Smooth muscle cell (in vitro differentiated cells): Measurements from ENCODE around the gene RNU6-9. TPM values are rescaled to one million over a fixed set of nuclear protein-coding genes. Genes with fewer than 3 reads are reported as not detected.

Experiments used
- DNase-seq: peaks from one replicate; lab custom pipeline; 2025; ENCODE audit not compliant: unreplicated experiment; lab: John Stamatoyannopoulos, UW
- H2AFZ ChIP-seq: fragments of 200-600 bp; sonication (generic); 2 replicates; pipeline ENCODE4 v1.6.0; 2016; ENCODE audit warnings: antibody characterized with exemption, low read depth, mild to moderate bottlenecking
- H3F3A ChIP-seq: fragments of 200-600 bp; sonication (generic); 2 replicates; pipeline ENCODE4 v1.6.0; 2017; ENCODE audit warnings: antibody characterized with exemption, low read depth
- H3K27ac ChIP-seq: fragments of 200-600 bp; sonication (generic); 2 replicates; pipeline ENCODE4 v1.5.1; 2016; ENCODE audit warnings: low read depth, mild to moderate bottlenecking
- H3K27me3 ChIP-seq: fragments of 200-600 bp; sonication (generic); 2 replicates; pipeline ENCODE4 v1.6.1; 2016; ENCODE audit warnings: low read depth, mild to moderate bottlenecking
- H3K36me3 ChIP-seq: fragments of 200-600 bp; sonication (generic); 2 replicates; pipeline ENCODE4 v1.5.1; 2016; ENCODE audit warnings: low read depth
- H3K4me1 ChIP-seq: fragments of 200-600 bp; sonication (generic); 2 replicates; pipeline ENCODE4 v1.5.1; 2016; ENCODE audit warnings: low read depth
- H3K4me2 ChIP-seq: fragments of 200-600 bp; sonication (generic); 2 replicates; pipeline ENCODE4 v1.6.0; 2016; ENCODE audit warnings: mild to moderate bottlenecking
- H3K4me3 ChIP-seq: fragments of 200-600 bp; sonication (generic); 2 replicates; pipeline ENCODE4 v1.5.1; 2016; ENCODE audit warnings: mild to moderate bottlenecking
- H3K79me2 ChIP-seq: fragments of 200-600 bp; sonication (generic); 2 replicates; pipeline ENCODE4 v1.6.0; 2016; ENCODE audit warnings: low read depth, mild to moderate bottlenecking
- H3K9ac ChIP-seq: fragments of 200-600 bp; sonication (generic); 2 replicates; pipeline ENCODE4 v1.6.0; 2016; ENCODE audit warnings: low read depth
- H3K9me3 ChIP-seq: fragments of 200-600 bp; sonication (generic); replicated peaks from 2 replicates; pipeline ENCODE4 v1.5.1; 2016; ENCODE audit warnings: low read depth
- H4K20me1 ChIP-seq: fragments of 200-600 bp; sonication (generic); 2 replicates; pipeline ENCODE4 v1.6.0; 2016; ENCODE audit warnings: low read depth
- WGBS: methylation state at CpG from one replicate; pipeline ENCODE4 v1.1.7; 2016; ENCODE audit warnings: low lambda C conversion rate; 5-methylcytosine and 5-hydroxymethylcytosine counted together
- polyA plus RNA-seq: library from polyadenylated mRNA; unstranded; fragments of >200 nt; fragmentation: Nextera tagmentation; extraction: Ambion mirVana; gene quantifications from 2 replicates; pipeline ENCODE4 v1.2.1, GENCODE V29; 2016
- total RNA-seq: library from RNA; depleted of rRNA; stranded (reverse); fragments of >200 nt; gene quantifications from 2 replicates; pipeline ENCODE4 v1.2.3, GENCODE V29; 2014
- TF ChIP-seq, protein P1 (sequence below): fragments of 200-600 bp; sonication (generic); IDR thresholded peaks from 2 replicates; pipeline ENCODE4 v1.5.1; 2017; ENCODE audit warnings: borderline replicate concordance, mild to moderate bottlenecking, antibody characterized with exemption; ENCODE audit not compliant: insufficient read depth, poor library complexity, severe bottlenecking

RNU6-9 gene
- total and polyA plus RNA-seq, 2 experiments from 2014 or later: not detected

DNA sequence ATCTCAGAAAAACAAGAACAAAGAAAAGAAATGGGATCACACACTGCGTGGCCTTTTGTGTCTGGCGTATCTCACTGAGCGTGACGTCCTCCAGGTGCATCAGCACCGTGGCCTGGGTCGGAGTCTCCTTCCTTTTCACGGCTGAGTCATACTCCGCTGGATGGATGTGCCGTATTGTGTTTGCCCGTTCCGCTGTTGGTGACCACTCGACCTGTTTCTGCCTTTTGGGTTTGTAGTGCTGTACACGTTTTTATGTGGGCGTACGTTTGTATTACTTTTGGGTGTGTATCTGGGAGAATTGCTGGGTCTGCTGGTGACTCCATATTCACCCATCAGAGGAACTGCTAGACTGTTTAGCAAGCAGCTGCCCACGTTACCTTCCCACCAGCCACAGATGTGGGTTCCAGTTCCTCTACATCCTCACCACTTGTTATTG is 44.0 kb downstream of the RNU6-9 start:
- peak overlapping the region; percentile 19 for H3K27ac ChIP-seq
- DNase-seq: no peak
- no peaks in the 10 kb centered on the region for H3K9me3 ChIP-seq
- no peak overlapping the region for H3K4me3 ChIP-seq
- TF ChIP-seq, protein P1, sequence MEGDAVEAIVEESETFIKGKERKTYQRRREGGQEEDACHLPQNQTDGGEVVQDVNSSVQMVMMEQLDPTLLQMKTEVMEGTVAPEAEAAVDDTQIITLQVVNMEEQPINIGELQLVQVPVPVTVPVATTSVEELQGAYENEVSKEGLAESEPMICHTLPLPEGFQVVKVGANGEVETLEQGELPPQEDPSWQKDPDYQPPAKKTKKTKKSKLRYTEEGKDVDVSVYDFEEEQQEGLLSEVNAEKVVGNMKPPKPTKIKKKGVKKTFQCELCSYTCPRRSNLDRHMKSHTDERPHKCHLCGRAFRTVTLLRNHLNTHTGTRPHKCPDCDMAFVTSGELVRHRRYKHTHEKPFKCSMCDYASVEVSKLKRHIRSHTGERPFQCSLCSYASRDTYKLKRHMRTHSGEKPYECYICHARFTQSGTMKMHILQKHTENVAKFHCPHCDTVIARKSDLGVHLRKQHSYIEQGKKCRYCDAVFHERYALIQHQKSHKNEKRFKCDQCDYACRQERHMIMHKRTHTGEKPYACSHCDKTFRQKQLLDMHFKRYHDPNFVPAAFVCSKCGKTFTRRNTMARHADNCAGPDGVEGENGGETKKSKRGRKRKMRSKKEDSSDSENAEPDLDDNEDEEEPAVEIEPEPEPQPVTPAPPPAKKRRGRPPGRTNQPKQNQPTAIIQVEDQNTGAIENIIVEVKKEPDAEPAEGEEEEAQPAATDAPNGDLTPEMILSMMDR: no peak
- H3K27me3 ChIP-seq: no peaks in the 10 kb centered on the region
- H4K20me1 ChIP-seq: peaks cover 86% of the 10 kb centered on the region
- no peaks in the 10 kb centered on the region for H3K36me3 ChIP-seq
- H3K4me1 ChIP-seq: peaks cover 11% of the 10 kb centered on the region
- peaks cover 100% of the 10 kb centered on the region for H3K79me2 ChIP-seq
- WGBS: 76% methylated on average over 16 of the region's 16 CpGs
- H3K9ac ChIP-seq: no peak overlapping the region
- no peak overlapping the region for H3K4me2 ChIP-seq
- H3F3A ChIP-seq: peaks cover 11% of the 10 kb centered on the region
- H2AFZ ChIP-seq: no peak overlapping the region

DNA sequence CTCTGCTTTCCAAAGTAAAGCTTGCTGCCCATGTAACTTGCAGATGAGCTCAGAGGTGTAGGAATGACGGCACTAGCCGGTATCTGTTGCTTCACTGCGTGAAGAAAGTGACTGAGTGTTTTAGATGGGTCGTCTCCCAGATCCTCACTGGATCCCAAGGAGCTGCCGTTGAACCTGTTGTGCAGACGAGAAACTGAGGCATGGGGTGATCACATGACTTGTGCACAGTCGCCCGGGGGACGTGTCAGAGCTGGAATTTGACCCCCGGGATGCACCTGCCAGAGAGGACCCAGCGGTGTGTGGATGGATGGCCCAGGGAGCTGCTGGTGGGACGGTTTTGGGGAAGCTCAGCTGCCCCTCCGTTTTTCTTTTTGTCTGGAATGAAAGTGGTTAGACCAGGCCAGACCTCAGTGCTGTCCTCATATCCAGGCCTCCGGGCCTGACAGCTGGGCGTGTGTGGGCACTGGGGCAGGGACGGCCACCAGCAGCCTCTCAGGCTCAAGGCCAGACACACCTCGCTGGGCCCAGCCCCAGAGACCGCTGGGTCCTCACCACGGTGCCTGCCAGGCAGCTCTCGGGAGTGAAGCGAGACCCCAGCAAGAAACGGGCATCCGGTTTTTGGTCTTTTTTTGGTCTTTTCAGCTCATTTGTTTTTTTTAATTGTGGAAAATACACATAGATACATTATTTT is 45.1 kb downstream of the RNU6-9 start:
- H3K4me2 ChIP-seq: no peak overlapping the region
- H3K27me3 ChIP-seq: no peaks in the 10 kb centered on the region
- peaks cover 3% of the 10 kb centered on the region for H3F3A ChIP-seq
- DNase-seq: no peak
- TF ChIP-seq, protein P1: no peak
- H3K27ac ChIP-seq: no peak overlapping the region
- H3K79me2 ChIP-seq: peaks cover 100% of the 10 kb centered on the region
- no peak overlapping the region for H3K9ac ChIP-seq
- no peaks in the 10 kb centered on the region for H3K9me3 ChIP-seq
- peaks cover 90% of the 10 kb centered on the region for H4K20me1 ChIP-seq
- no peak overlapping the region for H3K4me3 ChIP-seq
- WGBS: 81% methylated on average over 23 of the region's 23 CpGs
- no peak overlapping the region for H2AFZ ChIP-seq
- no peaks in the 10 kb centered on the region for H3K36me3 ChIP-seq
- peaks cover 2% of the 10 kb centered on the region for H3K4me1 ChIP-seq

DNA sequence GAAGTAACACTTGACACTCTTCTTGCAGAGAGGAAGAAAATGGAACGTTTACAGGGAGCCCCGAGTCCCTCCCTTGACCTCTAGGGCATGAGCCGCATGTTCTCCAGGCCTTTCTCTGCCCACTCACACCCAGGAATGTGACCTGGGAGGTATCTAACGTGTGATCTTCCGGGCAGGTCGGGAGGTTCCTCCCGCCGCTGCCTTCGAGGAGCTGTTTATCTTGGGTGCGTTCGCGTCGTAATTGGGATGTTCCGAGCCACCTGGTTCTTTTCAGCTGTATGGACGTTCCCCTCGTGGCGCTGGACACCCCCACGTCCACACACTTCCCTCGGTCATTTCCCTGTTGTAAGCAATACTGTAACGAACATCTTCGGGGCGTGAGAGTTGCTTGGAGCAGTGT is 46.2 kb downstream of the RNU6-9 start:
- Histone ChIP-seq H3K36me3 (no peaks in the 10 kb centered on the region), H3K27ac (peak overlapping the region; percentile 13), H2AFZ (no peak overlapping the region), H3K4me1 (no peaks in the 10 kb centered on the region), H3K79me2 (peaks cover 100% of the 10 kb centered on the region), H3F3A (peaks cover 3% of the 10 kb centered on the region), H3K4me3 (no peak overlapping the region), H3K27me3 (no peaks in the 10 kb centered on the region), H3K4me2 (no peak overlapping the region), H3K9ac (no peak overlapping the region), H4K20me1 (peaks cover 96% of the 10 kb centered on the region), H3K9me3 (no peaks in the 10 kb centered on the region)
- no peak for DNase-seq
- TF ChIP-seq, protein P1: no peak
- WGBS: 75% methylated on average over 22 of the region's 22 CpGs

DNA sequence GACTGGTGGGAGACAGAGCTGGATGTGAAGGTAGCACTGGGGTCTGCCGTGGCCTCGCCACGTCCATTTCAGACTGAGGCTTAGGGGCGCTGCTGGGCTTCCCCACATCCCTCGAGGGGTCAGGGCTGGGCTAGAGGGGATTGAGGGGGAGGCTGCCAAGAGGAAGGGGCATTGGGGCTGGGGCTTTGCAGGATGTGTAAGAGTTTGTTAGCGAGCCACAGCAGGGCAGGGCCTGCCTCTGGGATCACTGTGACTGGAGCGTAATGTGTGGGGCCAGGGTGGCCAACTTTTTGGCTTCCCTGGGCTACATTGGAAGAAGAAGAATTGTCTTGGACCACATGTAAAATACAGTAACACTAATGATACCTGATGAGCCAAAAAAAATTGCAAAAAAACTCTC is 46.6 kb downstream of the RNU6-9 start:
- Histone ChIP-seq H3K27me3 (no peaks in the 10 kb centered on the region), H3K9me3 (no peaks in the 10 kb centered on the region), H4K20me1 (peaks cover 98% of the 10 kb centered on the region), H3K4me1 (no peaks in the 10 kb centered on the region), H3K9ac (no peak overlapping the region), H3K36me3 (no peaks in the 10 kb centered on the region), H2AFZ (no peak overlapping the region), H3K4me2 (no peak overlapping the region), H3K4me3 (no peak overlapping the region), H3K79me2 (peaks cover 100% of the 10 kb centered on the region), H3K27ac (peak overlapping the region; percentile 13), H3F3A (peaks cover 3% of the 10 kb centered on the region)
- WGBS: 97% methylated on average over 7 of the region's 7 CpGs
- no peak for DNase-seq
- TF ChIP-seq, protein P1: no peak
